Renal cortex interstitium (tissue), 11 donors: Measurements from ENCODE around the gene PIK3AP1. TPM values are rescaled to one million over a fixed set of nuclear protein-coding genes. Genes with fewer than 3 reads are reported as not detected.
"Not testable (repeated sequence)": the region's sequence is repeated elsewhere in the genome, so short reads cannot be mapped to it uniquely, and the experiment has no call there.

Source experiments
- DNase-seq, 11 donors: peaks; one replicate each; pipeline ENCODE4 v3.0.0-alpha.2; 2013; ENCODE audit warnings: low read depth in 9 of 11, low spot score in 4 of 11; ENCODE audit errors: extremely low read depth in 1 of 11
- polyA plus RNA-seq, 3 donors: library from polyadenylated mRNA; unstranded; fragments of 120-200 nt; gene quantifications; one replicate each; pipeline ENCODE4 v1.2.1, GENCODE V29; 2013; ENCODE audit not compliant: insufficient read length in 3 of 3

The PIK3AP1 gene
- polyA plus RNA-seq, 3 donors, result 4.7 to 5.3 (median 5.2) TPM

GRCh38 chr10:96573036-96573435 lies 147.3 kb downstream of the PIK3AP1 start:
- no peak for DNase-seq

DNA sequence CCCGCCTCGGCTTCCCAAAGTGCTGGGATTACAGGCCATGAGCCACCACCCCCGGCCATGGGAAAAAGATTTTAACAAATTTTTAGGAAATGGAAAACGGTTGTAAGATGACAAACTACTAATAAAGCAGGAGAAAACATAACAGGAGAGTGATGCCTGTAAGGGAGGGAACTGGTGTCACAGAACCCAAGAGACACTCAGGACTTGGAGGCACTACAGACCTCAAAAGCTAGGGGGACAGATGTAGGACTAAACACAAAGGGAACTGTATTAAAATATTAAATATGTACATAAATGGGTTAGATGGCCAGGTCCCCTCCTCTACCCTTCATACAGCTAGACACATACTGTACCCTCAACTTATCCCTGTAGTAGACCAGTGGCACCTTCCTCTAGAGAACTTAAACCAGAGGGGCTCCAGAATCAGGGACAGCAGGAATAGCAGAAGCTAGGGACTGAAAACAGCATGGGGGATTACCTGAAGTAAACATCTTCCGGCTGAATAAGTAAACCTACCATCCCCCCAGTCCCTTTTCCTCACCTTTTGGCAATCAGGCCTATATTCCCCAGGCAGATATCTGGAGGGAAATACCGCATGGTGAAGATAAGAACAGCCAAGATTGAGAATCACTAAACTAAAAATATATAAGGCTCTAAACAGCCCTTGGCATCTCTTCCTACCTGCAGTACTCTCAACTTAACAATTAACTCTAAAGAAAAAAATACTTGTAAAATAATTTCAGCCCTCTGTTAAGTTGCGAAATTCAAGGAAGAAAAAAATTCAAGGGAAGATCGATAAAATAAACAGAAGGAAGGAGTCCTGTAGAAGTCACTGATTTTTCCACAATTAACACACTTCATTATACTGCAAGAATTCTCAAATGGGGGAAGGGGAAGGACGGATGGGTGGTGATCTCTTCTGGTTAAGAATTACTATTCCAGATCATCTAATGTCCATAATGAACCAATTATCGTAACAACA lies 149.0 kb downstream of the PIK3AP1 start:
- no peak for DNase-seq

- DNase-seq, result no peak
Measured at GRCh38 chr10:96570511-96570910, 149.8 kb downstream of the PIK3AP1 start.

DNA sequence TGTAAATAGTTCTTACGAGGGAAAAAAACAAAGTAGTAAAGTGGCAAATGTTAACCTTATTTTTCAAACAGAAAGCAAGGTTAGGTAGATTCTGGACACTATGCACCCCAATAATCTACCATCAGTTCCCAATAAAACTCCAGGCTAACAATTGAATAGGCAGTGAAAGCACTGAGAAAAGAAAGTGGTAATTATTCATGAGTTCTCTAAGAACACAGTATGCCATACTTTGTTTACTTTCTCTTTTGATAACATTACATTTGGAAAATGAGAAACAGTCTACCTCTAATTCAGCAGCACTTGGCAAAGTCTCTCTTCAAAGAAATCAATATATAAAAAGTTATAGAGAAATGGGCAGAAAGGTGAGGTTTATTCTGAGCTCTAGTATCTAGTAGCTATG lies 151.9 kb downstream of the PIK3AP1 start:
- DNase-seq, result no peak

DNA sequence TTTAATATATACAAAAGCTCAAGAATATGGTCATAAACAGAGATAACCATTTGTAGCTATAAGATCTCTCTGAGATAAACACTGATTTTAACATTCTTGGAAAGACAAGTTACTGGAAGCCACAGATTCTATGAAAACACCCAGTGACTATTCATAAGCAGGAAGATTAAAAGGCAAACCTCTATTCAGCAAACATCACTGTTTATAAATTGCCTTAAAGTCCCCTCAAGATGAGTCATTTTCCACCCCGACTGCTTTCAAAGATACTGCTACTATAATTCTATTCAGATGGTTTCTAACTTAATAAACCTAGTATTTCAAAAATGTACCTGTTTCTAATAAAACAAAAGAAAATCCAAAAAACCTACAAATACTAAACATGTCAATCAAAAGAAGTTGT lies 154.5 kb downstream of the PIK3AP1 start:
- no peak for DNase-seq

GRCh38 chr10:96560966-96561887 lies 159.1 kb downstream of the PIK3AP1 start:
- no peak for DNase-seq

DNA sequence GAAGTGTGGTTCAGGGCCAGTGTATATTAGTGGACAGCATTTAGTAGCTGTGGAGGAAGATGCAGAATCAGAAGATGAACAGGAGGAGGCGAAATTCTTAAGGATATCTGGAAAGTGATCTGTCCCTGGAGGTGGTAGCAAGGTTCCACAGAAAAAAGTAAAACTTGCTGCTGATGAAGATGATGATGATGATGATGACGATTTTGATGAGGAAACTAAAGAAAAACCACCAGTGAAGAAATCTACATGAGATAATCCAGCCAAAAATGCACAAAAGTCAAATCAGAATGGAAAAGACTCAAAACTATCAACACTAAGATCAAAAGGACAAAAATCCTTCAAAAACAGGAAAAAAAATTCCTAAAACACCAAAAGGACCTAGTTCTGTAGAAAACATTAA lies 159.8 kb downstream of the PIK3AP1 start:
- no peak for DNase-seq

GRCh38 chr10:96556003-96556402 lies 164.3 kb downstream of the PIK3AP1 start:
- DNase-seq, result peak in 2 of 11 donors; percentile 8 to 12

DNA sequence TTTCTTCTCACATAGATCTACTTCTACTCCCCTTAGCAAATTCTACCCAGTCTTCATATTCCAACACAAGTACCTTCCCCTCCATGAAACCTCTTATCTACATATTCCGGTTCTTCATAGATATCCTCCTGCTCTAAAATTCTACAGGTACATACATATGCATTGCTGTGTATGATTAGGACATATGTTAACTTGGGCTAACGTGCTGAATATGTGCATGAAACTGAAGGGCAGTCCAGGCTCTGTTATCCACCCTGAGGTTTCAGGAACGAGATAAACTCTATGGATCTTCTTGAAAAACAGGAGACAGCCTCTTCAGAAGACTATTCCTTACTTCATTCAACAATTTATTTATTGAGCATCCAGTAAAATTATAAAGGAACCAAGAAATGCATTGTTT lies 165.0 kb downstream of the PIK3AP1 start:
- no peak for DNase-seq

DNA sequence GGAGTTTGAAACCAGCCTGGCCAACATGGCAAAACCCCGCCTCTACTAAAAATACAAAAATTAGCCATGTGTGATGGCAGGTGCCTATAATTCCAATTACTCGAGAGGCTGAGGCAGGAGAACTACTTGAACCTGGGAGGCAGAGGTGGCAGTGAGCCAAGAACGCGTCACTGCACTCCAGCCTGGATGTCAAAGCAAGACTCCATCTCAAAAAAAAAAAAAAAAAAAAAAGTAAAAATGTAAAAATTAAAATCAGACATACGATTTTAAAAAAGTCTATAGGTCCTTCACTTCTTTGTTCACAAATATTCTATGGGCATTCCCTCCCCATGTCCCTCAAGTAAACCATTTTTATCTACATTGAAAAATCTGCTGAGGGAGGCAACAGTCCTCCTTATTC lies 171.7 kb downstream of the PIK3AP1 start:
- no peak for DNase-seq

DNA sequence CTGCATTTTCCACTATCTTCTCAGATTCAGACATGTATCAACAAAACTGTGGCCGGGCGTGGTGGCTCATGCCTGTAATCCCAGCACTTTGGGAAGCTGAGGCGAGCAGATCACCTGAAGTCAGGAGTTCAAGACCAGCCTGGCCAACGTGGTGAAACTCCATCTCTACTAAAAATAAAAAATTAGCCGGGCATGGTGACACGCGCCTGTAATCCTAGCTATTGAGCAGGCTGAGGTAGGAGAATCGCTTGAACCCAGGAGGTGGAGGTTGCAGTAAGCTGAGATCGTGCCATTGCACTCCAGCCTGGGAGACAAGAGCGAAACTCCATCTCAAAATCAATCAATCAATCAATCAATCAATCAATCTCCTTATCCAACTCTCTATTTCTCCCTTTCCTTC lies 174.8 kb downstream of the PIK3AP1 start:
- DNase-seq, result not testable (repeated sequence)

Other genes with a start within 250 kb of the PIK3AP1 start
- under 1 TPM; 0.69 to 0.95 (median 0.79) TPM for gene TLL2, start 206.6 kb downstream of the PIK3AP1 start, polyA plus RNA-seq
- 100 to 1,000 TPM; 180 to 224 (median 183) TPM for gene TM9SF3, start 133.5 kb downstream of the PIK3AP1 start, polyA plus RNA-seq
- gene LCOR, start 111.8 kb upstream of the PIK3AP1 start, polyA plus RNA-seq, result 10 to 100 TPM; 28.9 to 30.5 (median 29.1) TPM